ENCODE measurements around the gene SLC9A6. TPM values are rescaled to one million over a fixed set of nuclear protein-coding genes. Genes with fewer than 3 reads are reported as not detected.
A peak's percentile ranks its signal among the peaks of the same experiment; 100 is the strongest.

The SLC9A6 gene
- total RNA-seq: 10 to 100 TPM in 1 of 2 experiments, 1 to 10 TPM in 1; 9.7 to 10.0 TPM

DNA sequence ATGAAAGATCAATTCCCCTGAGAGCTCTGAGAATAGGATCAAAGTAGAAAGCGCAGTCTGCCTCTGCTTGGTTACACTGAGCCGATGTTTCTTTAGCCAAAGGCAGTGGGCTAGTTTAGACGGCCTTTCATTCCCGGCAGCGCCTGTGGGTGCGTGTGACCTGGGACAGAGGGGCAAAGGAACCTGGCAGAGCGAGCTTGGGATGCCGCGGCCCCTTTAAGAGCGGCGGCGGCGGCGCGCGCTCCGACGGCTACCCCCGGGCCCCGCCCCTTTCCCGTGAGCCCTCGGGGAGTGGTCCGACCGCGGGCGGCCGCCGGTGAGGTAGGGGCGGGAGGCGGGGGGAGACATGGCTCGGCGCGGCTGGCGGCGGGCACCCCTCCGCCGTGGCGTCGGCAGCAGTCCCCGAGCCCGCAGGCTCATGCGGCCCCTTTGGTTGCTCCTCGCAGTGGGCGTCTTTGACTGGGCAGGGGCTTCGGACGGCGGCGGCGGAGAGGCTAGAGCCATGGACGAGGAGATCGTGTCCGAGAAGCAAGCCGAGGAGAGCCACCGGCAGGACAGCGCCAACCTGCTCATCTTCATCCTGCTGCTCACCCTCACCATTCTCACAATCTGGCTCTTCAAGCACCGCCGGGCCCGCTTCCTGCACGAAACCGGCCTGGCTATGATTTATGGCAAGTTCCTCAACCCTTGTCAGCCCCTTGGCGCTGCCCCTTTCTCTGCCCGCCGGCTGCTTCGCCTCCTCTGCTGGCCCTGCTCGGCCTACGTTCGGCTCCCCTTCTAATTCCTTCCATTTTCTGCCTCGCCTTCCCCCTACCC is at the start of gene SLC9A6:
Gene SLC9A6 (plus strand): TSS at position 279 of the 816 bp plus-strand sequence. CDS start 224 bp downstream, at position 503.
- no peaks in the 10 kb centered on the region for H3K27me3 Mint-ChIP-seq (ENCODE audit: low read depth)
- no peaks in the 10 kb centered on the region for H3K9me3 Mint-ChIP-seq
- H3K4me3 Mint-ChIP-seq: peak within 1 kb of the TSS; percentile 85
- peak; percentile 63 for DNase-seq
- peak within 1 kb of the TSS; percentile 77 for H3K27ac Mint-ChIP-seq
- CTCF ChIA-PET: no interaction called here
- intact Hi-C loops (cut with micrococcal nuclease): loop anchor here (1.0 to 10.0 kb wide), 5 partner anchors 11 to 709 kb away; partner anchors contain the start of genes FHL1, HTATSF1 and MAP7D3
- H3K4me1 Mint-ChIP-seq (ENCODE audit: low read depth): peaks cover 50% of the 10 kb centered on the region
- H3K36me3 Mint-ChIP-seq (ENCODE audit: low read depth): no peaks in the 10 kb centered on the region

DNA sequence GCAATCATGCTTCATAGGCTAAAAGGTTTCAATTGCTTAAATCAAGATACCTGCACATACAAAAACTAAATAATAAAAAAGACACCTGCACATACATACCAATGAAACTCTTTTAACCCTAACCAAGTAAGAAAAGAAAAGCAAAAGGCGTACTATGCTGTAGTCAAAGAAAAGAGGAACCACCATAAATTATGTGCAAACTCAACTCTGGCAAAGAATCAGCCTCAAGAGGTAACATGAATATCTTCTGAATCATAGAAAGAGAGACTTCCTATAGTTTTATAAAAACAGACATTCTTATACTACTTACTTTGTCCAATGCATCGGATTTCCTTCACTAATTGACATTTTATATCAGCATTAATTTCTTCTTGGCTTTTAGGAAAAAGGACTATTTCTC is 40.7 kb upstream of the SLC9A6 start:
- Mint-ChIP-seq H3K27me3 (ENCODE audit: low read depth) (no peaks in the 10 kb centered on the region), H3K36me3 (ENCODE audit: low read depth) (peaks cover 6% of the 10 kb centered on the region), H3K27ac (no peak overlapping the region), H3K4me1 (ENCODE audit: low read depth) (no peaks in the 10 kb centered on the region), H3K9me3 (no peaks in the 10 kb centered on the region), H3K4me3 (no peak overlapping the region)
- DNase-seq: no peak
- intact Hi-C loops (cut with micrococcal nuclease): no loop called here
- CTCF ChIA-PET: no interaction called here

DNA sequence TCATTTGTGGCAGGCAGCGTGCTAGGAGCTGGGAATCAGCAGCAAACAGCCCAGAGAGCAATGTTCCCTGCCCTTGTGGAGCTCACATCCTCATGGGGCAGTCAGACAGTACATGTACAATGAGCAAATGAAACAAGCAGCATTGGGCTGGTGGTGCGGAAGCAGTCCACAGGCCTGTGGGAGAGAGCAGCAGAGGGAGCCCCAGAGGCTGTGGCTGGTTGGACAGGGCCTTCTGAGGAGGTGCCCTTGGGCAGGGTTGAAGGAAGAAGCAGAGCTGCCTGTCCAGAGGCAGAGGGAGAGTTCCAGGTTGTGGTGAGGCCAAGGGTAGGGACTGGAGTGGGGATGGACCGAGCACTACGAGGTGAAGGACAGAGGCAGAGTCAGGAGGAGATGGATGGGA is 33.9 kb upstream of the SLC9A6 start:
- Mint-ChIP-seq H3K27me3 (ENCODE audit: low read depth) (no peaks in the 10 kb centered on the region), H3K9me3 (no peaks in the 10 kb centered on the region), H3K27ac (no peak overlapping the region), H3K36me3 (ENCODE audit: low read depth) (no peaks in the 10 kb centered on the region), H3K4me1 (ENCODE audit: low read depth) (no peaks in the 10 kb centered on the region), H3K4me3 (no peak overlapping the region)
- CTCF ChIA-PET: no interaction called here
- intact Hi-C loops (cut with micrococcal nuclease): no loop called here
- DNase-seq: no peak

DNA sequence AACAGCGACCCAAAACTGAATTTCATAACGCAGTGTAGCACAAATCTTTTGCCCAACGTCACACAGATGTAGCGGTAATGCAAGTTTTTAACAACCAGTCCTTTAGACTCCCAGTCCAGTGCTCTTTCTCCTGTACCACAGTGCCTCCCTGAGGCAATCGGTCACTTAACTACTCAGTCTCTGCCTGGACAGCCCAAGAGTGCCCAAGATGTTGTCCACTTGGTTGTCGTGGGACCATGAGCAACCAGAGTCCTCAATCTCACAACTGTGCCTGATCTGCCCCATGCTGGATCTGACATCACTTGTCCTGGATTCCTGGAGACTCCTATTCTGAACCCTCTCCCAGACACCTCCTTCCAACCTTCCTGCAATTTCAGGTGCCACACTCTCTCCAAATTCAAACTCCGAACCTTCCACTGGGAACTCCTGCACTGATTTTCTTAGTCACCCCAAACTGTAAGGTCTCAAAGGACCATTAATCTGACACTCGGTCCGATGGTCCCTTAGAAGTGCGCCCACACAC is 12.1 kb upstream of the SLC9A6 start:
- Mint-ChIP-seq H3K27me3 (ENCODE audit: low read depth) (no peaks in the 10 kb centered on the region), H3K4me3 (peak overlapping the region; percentile 95), H3K9me3 (no peaks in the 10 kb centered on the region), H3K27ac (peak overlapping the region; percentile 92), H3K36me3 (ENCODE audit: low read depth) (no peaks in the 10 kb centered on the region), H3K4me1 (ENCODE audit: low read depth) (peaks cover 23% of the 10 kb centered on the region)
- CTCF ChIA-PET: no interaction called here
- peak; percentile 16 for DNase-seq
- intact Hi-C loops (cut with micrococcal nuclease): loop anchor here (1.0 to 10.0 kb wide), 3 partner anchors 174 to 942 kb away; partner anchors contain the start of genes FHL1 and HTATSF1

DNA sequence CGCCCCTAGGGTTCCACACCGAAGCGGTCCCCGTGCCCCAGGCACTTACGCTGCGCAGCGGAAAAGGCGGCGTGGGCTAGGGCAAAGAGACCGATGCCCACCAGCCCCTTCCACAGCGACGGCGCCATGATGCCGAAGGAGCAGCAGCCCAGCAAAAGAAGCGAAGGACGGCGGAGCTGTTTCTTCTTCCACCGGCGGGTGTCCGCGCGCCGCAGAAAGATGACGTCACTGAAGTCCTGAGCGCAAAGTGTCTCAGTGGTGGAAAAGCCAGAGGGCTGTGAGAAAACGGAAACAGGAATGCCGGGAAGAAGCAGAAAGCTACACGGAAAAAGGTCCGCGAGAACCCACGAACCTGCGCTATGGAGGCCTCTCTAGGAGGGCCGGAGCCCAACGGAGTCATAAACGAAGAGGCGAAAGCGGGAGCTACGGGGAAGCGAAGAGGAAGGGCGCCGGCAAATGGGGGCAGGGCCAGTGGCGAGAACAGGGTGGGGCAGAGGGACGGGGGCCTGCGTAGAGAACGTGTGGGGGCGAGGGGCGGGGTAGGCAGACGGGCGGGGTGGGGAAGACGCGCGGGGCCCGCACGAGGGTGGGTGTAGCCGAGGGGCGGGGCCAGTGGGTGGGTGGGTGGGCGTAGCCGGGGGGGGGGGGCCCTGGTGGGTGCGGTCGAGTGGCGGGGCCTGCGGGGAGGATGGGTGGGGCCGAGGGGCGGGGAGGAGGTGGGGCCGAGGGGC is 11.5 kb upstream of the SLC9A6 start, which contains the start of gene MMGT1:
Gene MMGT1 (minus strand): TSS at position 441 of the 731 bp plus-strand sequence. CDS start 313 bp downstream, at position 128.
- CTCF ChIA-PET: interaction anchor here (0.5 to 1.0 kb wide), 2 partner anchors 10 to 67 kb away, joined by 3 to 4 read pairs; no protein-coding TSS in a partner anchor
- peaks cover 23% of the 10 kb centered on the region for H3K4me1 Mint-ChIP-seq (ENCODE audit: low read depth)
- DNase-seq: peak; percentile 84

DNA sequence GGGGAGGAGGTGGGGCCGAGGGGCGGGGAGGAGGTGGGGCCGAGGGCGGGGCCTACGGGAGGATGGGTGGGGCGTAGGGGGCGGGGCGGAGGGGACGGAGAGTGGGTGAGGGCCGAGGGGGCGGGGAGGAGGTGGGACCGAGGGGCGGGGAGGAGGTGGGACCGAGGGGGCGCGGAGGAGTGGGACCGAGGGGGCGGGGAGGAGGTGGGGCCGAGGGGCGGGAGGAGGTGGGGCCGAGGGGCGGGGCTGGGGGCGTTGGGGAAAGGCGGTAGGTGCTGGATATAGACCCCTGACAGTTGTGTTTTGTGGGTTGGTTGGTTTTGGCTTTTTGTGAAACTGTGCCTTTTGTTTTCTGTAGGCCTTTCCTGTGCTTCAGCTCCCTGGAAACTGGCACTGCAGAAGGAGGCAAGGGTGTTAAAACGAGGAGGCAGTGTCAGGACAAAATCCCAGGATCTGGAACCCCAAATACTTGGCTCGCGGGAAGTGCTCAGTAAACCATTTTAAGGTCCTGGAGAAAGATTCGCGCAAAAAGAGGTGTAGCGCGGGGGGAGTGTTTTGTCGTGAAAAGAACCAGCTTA is 10.9 kb upstream of the SLC9A6 start:
- CTCF ChIA-PET: interaction anchor here (0.5 to 1.0 kb wide), 2 partner anchors 10 to 66 kb away, joined by 3 to 4 read pairs; no protein-coding TSS in a partner anchor
- intact Hi-C loops (cut with micrococcal nuclease): loop anchor here (1.0 to 10.0 kb wide), 4 partner anchors 11 to 940 kb away; partner anchors contain the start of genes FHL1, INTS6L and SLC9A6
- Mint-ChIP-seq H3K4me3 (peak overlapping the region; percentile 67), H3K4me1 (ENCODE audit: low read depth) (peaks cover 23% of the 10 kb centered on the region), H3K27ac (no peak overlapping the region), H3K27me3 (ENCODE audit: low read depth) (no peaks in the 10 kb centered on the region), H3K36me3 (ENCODE audit: low read depth) (no peaks in the 10 kb centered on the region), H3K9me3 (no peaks in the 10 kb centered on the region)
- DNase-seq: peak; percentile 67

More for the DNA sequence above, 11.5 kb upstream of the SLC9A6 start, which contains the start of gene MMGT1:
- Mint-ChIP-seq H3K36me3 (ENCODE audit: low read depth) (no peaks in the 10 kb centered on the region), H3K9me3 (no peaks in the 10 kb centered on the region), H3K27me3 (ENCODE audit: low read depth) (no peaks in the 10 kb centered on the region), H3K27ac (peak within 1 kb of the TSS; percentile 92), H3K4me3 (peak within 1 kb of the TSS; percentile 95)
- intact Hi-C loops (cut with micrococcal nuclease): loop anchor here (1.0 to 10.0 kb wide), 5 partner anchors 12 to 941 kb away; partner anchors contain the start of genes FHL1, HTATSF1, INTS6L and SLC9A6

DNA sequence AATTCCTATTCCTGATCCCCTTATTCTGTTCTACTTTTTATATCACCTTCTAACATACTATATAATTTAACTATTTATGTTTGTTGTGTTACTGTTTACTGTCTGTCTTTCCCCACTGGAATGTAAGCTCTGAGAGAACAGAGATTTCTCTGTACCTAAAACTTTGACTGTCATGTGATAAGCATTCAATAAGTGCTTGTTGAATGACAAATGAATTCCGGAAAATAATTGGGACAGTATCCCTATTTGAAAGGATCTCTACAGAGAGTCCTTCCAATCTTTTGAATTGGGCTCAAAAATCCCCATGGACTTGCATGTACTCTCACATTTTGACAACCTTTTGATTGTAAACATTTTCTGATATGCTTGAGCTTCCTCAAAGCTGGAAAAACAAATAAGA is 9.8 kb upstream of the SLC9A6 start:
- Mint-ChIP-seq H3K4me3 (no peak overlapping the region), H3K4me1 (ENCODE audit: low read depth) (peaks cover 22% of the 10 kb centered on the region), H3K27me3 (ENCODE audit: low read depth) (no peaks in the 10 kb centered on the region), H3K36me3 (ENCODE audit: low read depth) (no peaks in the 10 kb centered on the region), H3K9me3 (no peaks in the 10 kb centered on the region), H3K27ac (no peak overlapping the region)
- CTCF ChIA-PET: no interaction called here
- no peak for DNase-seq
- intact Hi-C loops (cut with micrococcal nuclease): loop anchor here (2.0 to 10.0 kb wide), 2 partner anchors 455 to 939 kb away; partner anchors contain the start of gene INTS6L

DNA sequence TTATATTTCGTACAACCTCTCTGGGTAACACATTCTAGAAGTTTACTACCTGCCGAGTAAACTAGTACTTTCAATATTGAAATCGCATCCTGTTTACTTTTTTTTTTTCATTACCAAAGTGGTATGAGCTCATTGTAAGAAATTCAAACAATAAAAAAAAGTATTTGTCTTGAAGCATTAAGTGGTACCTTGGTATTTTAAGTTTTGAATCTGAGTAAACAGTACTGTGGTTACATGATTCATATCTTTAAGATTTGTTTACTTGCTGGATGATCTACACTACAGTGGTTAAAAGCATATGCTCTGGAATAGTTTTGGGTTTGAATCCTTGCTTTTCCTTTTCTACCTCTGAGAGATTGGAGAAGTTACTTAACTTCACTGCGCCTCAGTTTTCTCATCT is 7.6 kb upstream of the SLC9A6 start:
- no peaks in the 10 kb centered on the region for H3K27me3 Mint-ChIP-seq (ENCODE audit: low read depth)
- CTCF ChIA-PET: no interaction called here
- no peaks in the 10 kb centered on the region for H3K9me3 Mint-ChIP-seq
- H3K4me1 Mint-ChIP-seq (ENCODE audit: low read depth): peaks cover 23% of the 10 kb centered on the region
- no peaks in the 10 kb centered on the region for H3K36me3 Mint-ChIP-seq (ENCODE audit: low read depth)
- H3K4me3 Mint-ChIP-seq: no peak overlapping the region
- intact Hi-C loops (cut with micrococcal nuclease): loop anchor here (10.0 kb wide), 1 partner anchor 937 kb away; no protein-coding TSS in a partner anchor
- no peak for DNase-seq
- no peak overlapping the region for H3K27ac Mint-ChIP-seq

DNA sequence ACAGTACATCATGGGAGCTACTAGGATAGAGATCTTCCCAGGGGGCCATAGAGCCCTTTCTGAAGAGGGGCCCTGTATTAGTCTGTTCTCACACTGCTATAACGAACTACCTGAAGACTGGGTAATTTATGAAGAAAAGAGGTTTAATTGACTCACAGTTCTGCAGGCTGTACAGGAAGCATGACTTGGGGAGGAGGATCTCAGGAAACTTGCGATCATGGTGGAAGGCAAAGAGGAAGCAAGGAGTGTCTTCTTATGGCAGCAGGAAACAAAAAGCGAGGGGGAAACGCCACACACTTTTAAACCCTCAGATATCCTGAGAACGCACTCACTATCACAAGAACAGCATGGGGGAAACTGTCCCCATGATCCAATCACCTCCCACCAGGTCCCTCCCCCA is 4.2 kb upstream of the SLC9A6 start:
- Mint-ChIP-seq H3K4me3 (no peak overlapping the region), H3K36me3 (ENCODE audit: low read depth) (no peaks in the 10 kb centered on the region), H3K27me3 (ENCODE audit: low read depth) (no peaks in the 10 kb centered on the region), H3K27ac (no peak overlapping the region), H3K4me1 (ENCODE audit: low read depth) (peaks cover 35% of the 10 kb centered on the region), H3K9me3 (no peaks in the 10 kb centered on the region)
- DNase-seq: no peak
- intact Hi-C loops (cut with micrococcal nuclease): loop anchor here (10.0 kb wide), 1 partner anchor 714 kb away; no protein-coding TSS in a partner anchor
- CTCF ChIA-PET: no interaction called here

DNA sequence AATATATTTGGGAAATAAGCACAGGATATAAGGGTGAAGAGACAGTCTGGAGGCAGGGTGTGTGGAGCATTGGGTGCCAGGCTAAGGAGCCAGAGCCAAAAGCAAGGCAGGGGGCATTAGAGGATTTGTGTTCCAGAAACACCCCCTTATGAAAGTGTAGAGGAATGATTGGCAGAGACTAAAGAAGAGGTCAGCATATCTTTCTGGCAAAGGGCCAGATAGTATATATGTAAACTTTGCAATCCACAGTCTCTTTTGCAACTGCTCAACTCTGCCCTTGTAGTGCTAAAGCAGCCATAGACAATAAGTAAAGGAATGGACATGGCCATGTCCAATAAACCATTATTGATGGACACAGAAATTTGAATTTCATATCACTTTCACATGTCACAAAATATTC is 3.6 kb upstream of the SLC9A6 start:
- Mint-ChIP-seq H3K4me1 (ENCODE audit: low read depth) (peaks cover 37% of the 10 kb centered on the region), H3K36me3 (ENCODE audit: low read depth) (no peaks in the 10 kb centered on the region), H3K4me3 (no peak overlapping the region), H3K27ac (no peak overlapping the region), H3K9me3 (no peaks in the 10 kb centered on the region), H3K27me3 (ENCODE audit: low read depth) (no peaks in the 10 kb centered on the region)
- CTCF ChIA-PET: interaction anchor here (0.5 kb wide), 1 partner anchor 240 kb away, joined by 3 read pairs; no protein-coding TSS in a partner anchor
- DNase-seq: no peak
- intact Hi-C loops (cut with micrococcal nuclease): loop anchor here (10.0 kb wide), 1 partner anchor 713 kb away; no protein-coding TSS in a partner anchor

DNA sequence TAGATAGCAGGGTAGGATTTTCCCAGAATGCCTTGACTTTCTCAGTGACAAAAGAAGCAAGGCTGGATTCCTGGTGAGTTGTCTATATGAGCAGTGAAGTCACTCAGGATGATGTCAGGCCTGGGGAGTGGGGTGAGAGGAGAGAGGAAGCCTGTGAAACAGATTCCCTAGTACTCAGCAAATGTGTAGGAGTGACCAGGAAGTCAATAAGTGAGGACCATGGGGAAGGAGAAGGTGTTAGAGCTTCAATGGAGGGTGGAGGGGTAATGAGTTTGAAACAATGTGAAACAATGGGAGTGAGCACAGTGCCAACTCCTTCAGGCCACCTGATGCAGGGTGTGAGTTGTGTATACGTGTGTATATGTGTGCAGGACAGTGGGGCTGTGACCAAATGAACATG is 2.4 kb upstream of the SLC9A6 start:
- no peaks in the 10 kb centered on the region for H3K27me3 Mint-ChIP-seq (ENCODE audit: low read depth)
- H3K4me3 Mint-ChIP-seq: peak overlapping the region; percentile 85
- H3K9me3 Mint-ChIP-seq: no peaks in the 10 kb centered on the region
- H3K27ac Mint-ChIP-seq: peak overlapping the region; percentile 77
- no peak for DNase-seq
- CTCF ChIA-PET: no interaction called here
- H3K36me3 Mint-ChIP-seq (ENCODE audit: low read depth): no peaks in the 10 kb centered on the region
- peaks cover 41% of the 10 kb centered on the region for H3K4me1 Mint-ChIP-seq (ENCODE audit: low read depth)
- intact Hi-C loops (cut with micrococcal nuclease): loop anchor here (1.0 to 10.0 kb wide), 2 partner anchors 462 to 712 kb away; no protein-coding TSS in a partner anchor
